NCI-H1092 (cell line): ENCODE data around the gene TMEM200C.

Experiments
- DNase-seq: peaks from one replicate; lab custom pipeline; 2025; lab: John Stamatoyannopoulos, UW

TMEM200C gene

DNA sequence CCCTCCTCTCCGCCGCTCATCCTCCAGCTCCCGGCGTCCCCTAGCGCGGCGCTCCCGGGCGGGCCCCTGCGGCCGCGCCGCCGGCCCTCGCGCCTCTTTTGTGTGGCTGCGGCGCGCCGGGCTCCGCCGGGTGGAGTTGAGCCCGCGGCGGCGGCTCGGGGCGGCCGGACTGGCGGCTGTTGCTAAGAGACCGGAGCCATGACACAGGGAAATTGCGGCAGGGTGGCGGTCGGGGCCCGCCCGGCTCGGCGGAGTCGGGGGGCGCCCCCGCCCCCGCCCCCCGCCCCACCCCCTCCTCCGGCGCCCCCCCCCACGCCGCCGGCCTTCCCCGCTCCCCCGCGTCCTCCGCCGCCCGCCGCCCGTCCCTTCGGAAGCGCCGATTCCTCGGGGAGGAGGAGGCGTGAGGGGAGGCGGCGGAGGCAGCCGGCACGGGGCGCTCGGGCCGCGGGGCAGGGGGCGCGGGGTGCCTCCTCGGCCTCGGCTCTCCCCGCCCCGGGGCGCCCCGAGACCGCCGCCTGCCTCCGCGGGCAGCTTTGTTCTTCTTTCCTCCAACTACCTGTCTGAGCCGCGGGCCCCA, at the start of gene TMEM200C:
TMEM200C (minus strand) TSS at position 224 of the 577 bp plus-strand sequence. CDS start 3,459 bp downstream, outside the sequence.
- no peak for DNase-seq

GRCh38 chr18:5944448-5944847, 49.1 kb upstream of the TMEM200C start:
- DNase-seq, result no peak

DNA sequence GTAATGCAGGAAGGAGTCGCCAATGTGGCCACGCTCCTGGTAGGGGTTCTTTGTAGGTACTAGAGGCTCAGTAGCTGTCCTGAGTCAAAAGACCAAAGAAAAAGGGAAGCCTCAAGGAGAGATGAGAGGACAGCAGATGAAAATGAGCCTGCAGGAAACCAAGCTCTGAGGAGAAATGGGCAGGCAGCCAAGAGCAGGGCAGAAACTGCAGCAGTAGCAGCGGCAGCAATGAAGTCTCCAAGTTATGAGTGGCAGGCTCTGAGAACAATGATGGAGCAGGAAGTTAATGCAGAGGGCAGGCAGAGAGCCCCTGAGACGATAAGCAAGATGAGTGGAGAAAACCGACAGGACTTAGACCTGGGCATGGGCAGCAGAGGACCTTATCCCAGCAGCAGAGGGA, 48.2 kb upstream of the TMEM200C start:
- DNase-seq, result no peak

DNA sequence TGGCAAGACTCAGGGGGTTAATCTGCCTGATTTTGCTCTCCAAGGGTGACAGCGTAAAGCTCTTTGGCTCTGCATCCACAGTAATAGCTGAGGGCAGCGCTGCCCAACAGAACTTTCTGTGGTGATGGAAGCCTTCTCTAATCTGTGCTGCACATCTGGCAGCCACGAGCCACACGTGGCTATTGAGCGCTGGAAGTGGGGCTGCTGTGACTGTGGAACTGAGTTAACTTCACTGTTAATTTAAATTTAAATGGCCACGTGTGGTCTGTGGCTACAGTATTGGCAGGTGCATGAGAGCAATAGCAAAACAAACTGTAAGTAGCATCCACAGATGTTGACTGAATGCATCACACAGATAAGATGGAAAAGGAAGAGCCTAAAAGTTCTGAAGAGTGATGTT, 47.3 kb upstream of the TMEM200C start:
- DNase-seq, result no peak

DNA sequence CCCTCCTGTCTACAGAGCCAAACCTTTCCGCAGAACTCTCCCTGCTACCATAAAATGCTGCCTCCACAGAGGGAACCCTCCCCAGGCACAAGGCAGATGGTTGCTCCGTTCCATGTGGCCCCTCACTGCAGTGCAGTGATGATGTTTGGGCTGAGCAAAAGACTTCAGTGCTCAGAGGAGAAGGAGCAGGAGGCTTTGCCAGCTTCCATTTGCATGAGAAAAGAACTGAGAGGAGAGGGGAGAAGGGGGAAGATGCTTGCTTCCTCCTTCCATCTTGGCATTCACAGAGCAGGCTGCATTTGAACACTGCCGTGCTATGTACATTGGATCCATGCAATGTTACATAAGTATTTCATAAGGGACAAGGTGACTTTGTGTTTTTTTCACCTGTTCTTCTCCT, 46.6 kb upstream of the TMEM200C start:
- DNase-seq, result no peak

GRCh38 chr18:5939801-5940667, 44.7 kb upstream of the TMEM200C start:
- no peak for DNase-seq

DNA sequence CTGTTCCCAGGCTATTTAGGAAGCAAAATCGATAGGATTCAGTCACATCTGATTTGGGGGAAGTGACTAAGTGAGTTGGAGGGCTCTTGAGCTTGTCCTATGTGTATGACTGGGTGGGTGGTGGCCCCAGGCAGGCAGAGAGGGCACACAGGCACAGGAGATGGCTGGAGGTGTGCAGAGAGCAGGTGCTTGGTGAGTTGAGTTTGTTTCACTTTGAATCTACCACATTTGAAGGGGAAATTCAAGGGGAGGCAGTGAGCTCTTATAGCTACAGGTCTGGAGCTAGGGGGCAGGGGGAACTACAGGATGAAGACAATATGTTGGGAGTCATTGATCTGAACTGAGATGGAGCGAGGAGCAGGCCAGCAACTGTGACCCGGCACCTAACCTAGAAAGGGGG, 42.5 kb upstream of the TMEM200C start:
- no peak for DNase-seq

DNA sequence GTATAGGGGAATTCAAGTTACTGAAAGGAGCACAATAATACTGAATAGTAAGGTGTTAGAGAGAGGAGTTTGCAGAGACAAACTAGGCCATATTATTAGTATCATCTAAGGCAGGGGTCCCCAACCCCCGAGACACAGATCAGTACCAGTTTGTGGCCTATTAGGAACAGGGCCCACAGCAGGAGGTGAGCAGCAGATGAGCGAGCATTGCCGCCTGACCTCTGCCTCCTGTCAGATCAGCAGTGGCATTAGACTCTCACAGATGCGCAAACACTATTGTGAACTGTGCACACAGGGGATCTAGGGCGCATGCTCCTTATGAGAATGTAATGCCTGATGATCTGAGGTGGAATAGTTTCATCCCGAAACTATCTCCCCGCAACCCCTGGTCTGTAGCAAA, 41.8 kb upstream of the TMEM200C start:
- no peak for DNase-seq

DNA sequence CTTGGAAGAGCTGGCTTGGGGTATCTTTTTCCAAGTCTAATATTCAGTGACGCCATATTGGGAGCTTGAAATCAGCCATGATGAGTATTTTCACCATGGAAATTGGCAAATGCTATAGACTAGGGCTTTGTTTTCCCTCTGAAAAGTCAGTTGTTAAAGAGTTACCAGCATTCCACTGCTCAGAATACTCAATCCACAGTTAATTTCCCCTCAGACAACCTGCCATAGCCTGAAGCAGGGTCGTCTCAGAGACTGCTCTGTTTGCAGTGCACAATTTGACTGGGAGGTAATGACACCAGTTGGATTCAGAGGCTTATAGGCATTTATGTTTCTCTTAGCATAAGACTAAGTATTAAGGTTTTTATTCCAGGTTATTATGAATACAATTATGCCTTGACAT, 35.5 kb upstream of the TMEM200C start:
- no peak for DNase-seq

DNA sequence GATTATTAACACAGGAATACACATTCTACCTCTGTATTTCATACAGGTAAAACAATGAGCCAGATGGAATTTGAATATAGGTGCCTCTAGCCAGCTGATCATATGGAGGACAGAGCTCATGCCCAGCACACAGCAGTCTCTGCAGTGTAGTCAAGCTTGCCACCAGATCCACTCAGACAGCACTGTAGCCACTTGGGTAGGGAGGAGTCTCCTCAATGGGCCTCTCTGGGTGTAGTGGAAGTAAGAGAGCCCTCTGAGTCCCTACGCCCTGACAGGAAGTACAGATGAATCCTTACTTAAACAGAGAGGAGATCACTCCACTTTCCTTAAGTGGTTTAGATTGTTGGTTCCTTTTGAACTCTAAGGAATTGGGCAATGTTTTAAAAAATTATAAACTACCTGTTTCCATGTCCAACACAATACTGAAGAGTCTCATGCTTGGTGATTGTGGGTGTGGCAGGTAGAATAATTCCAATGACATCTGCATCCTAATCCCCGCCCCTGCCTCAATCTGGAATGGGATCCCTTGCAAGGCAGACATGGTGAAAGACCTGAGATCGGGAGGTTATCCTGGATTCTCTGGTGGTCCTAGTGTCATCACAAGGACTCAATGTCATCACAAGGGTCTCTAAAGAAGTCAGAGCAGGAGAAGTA, 23.0 kb upstream of the TMEM200C start:
- DNase-seq, result no peak

- DNase-seq, result no peak
Measured at GRCh38 chr18:5914951-5915350, 19.6 kb upstream of the TMEM200C start.

DNA sequence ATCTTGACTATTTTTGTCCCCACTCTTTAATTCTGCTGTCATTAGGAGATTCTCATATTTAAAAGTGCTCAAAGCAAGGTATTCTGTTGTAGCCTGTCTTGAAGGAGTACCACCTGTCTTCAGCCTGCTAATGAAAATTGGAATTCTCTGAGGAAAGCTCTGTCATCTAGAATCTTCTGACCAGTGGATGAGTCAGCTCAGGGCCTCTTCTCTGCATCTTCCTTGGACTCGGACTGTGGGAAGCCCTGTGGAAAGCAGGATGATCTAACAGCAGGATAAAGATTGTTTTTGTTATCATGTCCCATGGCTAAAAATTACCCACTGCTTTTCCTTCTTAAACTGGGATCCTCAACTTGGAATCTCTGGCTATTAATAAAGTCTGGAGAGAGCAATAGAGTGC, 18.7 kb upstream of the TMEM200C start:
- DNase-seq, result no peak

GRCh38 chr18:5912566-5912965, 17.2 kb upstream of the TMEM200C start:
- no peak for DNase-seq

- no peak for DNase-seq
Measured at GRCh38 chr18:5909125-5909524, 13.8 kb upstream of the TMEM200C start.

DNA sequence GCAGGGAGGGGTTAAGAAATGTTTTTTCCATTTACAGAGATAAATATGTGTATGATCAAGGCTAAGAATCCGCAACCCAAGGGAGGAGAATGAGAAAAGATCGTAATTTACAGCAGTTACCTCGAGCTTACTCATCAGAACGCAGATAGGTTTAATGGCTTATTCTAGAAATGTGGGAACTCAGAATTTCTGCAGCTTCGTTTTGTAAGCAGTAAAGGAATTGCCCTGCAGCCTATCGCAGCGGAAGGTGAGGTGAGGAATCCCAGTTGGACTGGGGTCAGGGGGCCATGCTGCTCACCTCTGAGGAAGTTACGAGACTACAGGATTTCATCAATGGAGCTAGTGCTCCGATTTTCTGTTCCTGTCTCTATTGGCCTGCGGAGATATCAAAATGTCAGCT, 8.1 kb upstream of the TMEM200C start:
- no peak for DNase-seq

DNA sequence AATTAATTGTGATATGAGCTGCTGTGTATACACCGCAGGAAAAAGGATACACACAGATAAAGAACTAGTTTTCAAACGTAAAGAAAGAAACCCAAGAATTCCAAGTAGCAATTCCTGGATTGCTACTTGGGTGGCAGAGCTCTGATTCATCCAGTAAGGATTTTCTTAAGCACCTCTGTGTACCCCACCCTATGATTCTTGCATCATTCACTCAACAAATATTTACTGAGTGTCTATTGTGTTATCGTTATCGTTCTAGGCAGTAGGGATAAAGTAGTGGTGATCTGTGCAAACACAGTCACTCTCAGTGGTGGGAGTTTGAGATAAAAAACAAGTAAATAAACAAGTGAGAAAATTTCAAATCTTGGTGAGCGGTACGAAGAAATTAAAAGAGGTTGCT, 4.9 kb upstream of the TMEM200C start:
- no peak for DNase-seq

- no peak for DNase-seq
Measured at GRCh38 chr18:5899835-5900234, 4.5 kb upstream of the TMEM200C start.

GRCh38 chr18:5895876-5896740, 786 bp upstream of the TMEM200C start:
- no peak for DNase-seq

DNA sequence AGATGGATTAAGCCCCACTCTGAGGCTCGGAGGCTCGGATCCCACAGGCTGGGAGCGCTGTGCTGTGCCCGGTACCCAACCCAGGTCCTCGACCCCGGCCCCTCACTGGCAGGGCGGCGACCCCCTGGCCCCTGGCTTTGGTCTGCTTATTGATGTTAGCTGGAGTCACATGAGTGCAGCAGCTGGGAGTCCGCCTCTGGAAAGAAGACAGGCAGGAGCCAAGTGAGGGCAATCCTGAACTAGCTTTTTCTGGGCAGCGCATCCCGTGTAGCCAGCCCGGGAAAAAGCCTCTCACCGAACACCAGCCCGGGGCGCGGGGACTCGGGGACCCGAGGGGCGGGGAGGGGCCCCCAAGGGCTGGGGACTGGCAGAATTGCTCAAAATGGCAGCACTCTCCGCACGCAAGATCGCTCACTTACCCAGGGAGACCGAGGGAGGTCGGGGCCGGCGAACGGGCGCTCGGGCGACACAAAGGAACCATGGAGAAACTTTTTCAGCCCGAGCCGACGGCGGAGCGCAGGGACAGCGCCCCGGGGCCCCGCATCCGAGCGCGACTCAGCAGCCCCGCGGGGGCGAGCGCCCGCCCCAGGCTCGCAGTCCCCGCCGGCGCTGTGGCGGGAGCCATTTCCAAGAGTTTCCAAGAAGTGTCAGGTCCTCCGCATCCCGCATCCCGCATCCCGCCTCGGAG, 567 bp downstream of the TMEM200C start:
- no peak for DNase-seq

- no peak for DNase-seq
Measured at GRCh38 chr18:5893956-5894610, 1.2 kb downstream of the TMEM200C start.

- DNase-seq, result no peak
Measured at GRCh38 chr18:5892823-5893431, 2.4 kb downstream of the TMEM200C start.
